ENCODE results near the gene AMBP.

The AMBP gene

GRCh38 chr9:114093761-114094505, 15.8 kb upstream of the AMBP start:
- H2AFZ ChIP-seq (ENCODE audit: low read depth, low read length) = no peak overlapping the region
- H3K4me1 ChIP-seq (ENCODE audit: insufficient read depth, low read length) = no peaks in the 10 kb centered on the region
- no peaks in the 10 kb centered on the region; the same call in 1 of the 2 replicates for H4K20me1 ChIP-seq (ENCODE audit: insufficient read depth, low read length)
- DNase-seq (no peak), ATAC-seq (ENCODE audit: insufficient read depth, low read depth) (no peak)
- H3K4me2 ChIP-seq (ENCODE audit: insufficient read depth, low read length) = no peak overlapping the region
- no peak overlapping the region for H3K9ac ChIP-seq (ENCODE audit: low read depth, low read length)
- TF ChIP-seq EZH2 (IDR thresholded peaks at IDR 0.05; ENCODE audit: borderline replicate concordance, low read depth, low read length, severe bottlenecking) (no peak), CTCF (IDR thresholded peaks at IDR 0.05; ENCODE audit: borderline replicate concordance, extremely low read depth, low read length, poor library complexity, severe bottlenecking) (no peak)
- H3K27me3 ChIP-seq (ENCODE audit: insufficient read depth, low read length, poor library complexity) = no peaks in the 10 kb centered on the region
- no peak overlapping the region for H3K4me3 ChIP-seq (ENCODE audit: low read depth in 1 of 2, low read length in 2 of 2)
- H3K36me3 ChIP-seq (ENCODE audit: insufficient read depth, low read length) = no peaks in the 10 kb centered on the region
- no peaks in the 10 kb centered on the region for H3K79me2 ChIP-seq (ENCODE audit: insufficient read depth, low read length)
- no peaks in the 10 kb centered on the region for H3K9me3 ChIP-seq (ENCODE audit: insufficient read depth, low read length, severe bottlenecking)
- H3K27ac ChIP-seq (ENCODE audit: low read length) = no peak overlapping the region

GRCh38 chr9:114093031-114093471, 15.0 kb upstream of the AMBP start:
- no peak for TF ChIP-seq EZH2 (IDR thresholded peaks at IDR 0.05; ENCODE audit: borderline replicate concordance, low read depth, low read length, severe bottlenecking)
- Histone ChIP-seq H3K27ac (ENCODE audit: low read length) (no peak overlapping the region), H3K79me2 (ENCODE audit: insufficient read depth, low read length) (no peaks in the 10 kb centered on the region), H3K4me1 (ENCODE audit: insufficient read depth, low read length) (no peaks in the 10 kb centered on the region), H3K4me3 (ENCODE audit: low read depth in 1 of 2, low read length in 2 of 2) (no peak overlapping the region), H4K20me1 (ENCODE audit: insufficient read depth, low read length) (no peaks in the 10 kb centered on the region; the same call in 1 of the 2 replicates), H3K9ac (ENCODE audit: low read depth, low read length) (no peak overlapping the region), H3K27me3 (ENCODE audit: insufficient read depth, low read length, poor library complexity) (no peaks in the 10 kb centered on the region), H3K9me3 (ENCODE audit: insufficient read depth, low read length, severe bottlenecking) (no peaks in the 10 kb centered on the region), H3K4me2 (ENCODE audit: insufficient read depth, low read length) (no peak overlapping the region), H3K36me3 (ENCODE audit: insufficient read depth, low read length) (no peaks in the 10 kb centered on the region), H2AFZ (ENCODE audit: low read depth, low read length) (no peak overlapping the region)
- ATAC-seq (ENCODE audit: insufficient read depth, low read depth) = no peak
- DNase-seq = no peak

GRCh38 chr9:114092336-114092735, 14.2 kb upstream of the AMBP start:
- Histone ChIP-seq H3K4me1 (ENCODE audit: insufficient read depth, low read length) (no peaks in the 10 kb centered on the region), H4K20me1 (ENCODE audit: insufficient read depth, low read length) (no peaks in the 10 kb centered on the region; the same call in 1 of the 2 replicates), H3K27ac (ENCODE audit: low read length) (no peak overlapping the region), H2AFZ (ENCODE audit: low read depth, low read length) (no peak overlapping the region), H3K4me2 (ENCODE audit: insufficient read depth, low read length) (no peak overlapping the region), H3K9me3 (ENCODE audit: insufficient read depth, low read length, severe bottlenecking) (no peaks in the 10 kb centered on the region), H3K4me3 (ENCODE audit: low read depth in 1 of 2, low read length in 2 of 2) (no peak overlapping the region), H3K27me3 (ENCODE audit: insufficient read depth, low read length, poor library complexity) (no peaks in the 10 kb centered on the region), H3K36me3 (ENCODE audit: insufficient read depth, low read length) (no peaks in the 10 kb centered on the region), H3K9ac (ENCODE audit: low read depth, low read length) (no peak overlapping the region), H3K79me2 (ENCODE audit: insufficient read depth, low read length) (no peaks in the 10 kb centered on the region)
- TF ChIP-seq EZH2 (IDR thresholded peaks at IDR 0.05; ENCODE audit: borderline replicate concordance, low read depth, low read length, severe bottlenecking) (no peak), CTCF (IDR thresholded peaks at IDR 0.05; ENCODE audit: borderline replicate concordance, extremely low read depth, low read length, poor library complexity, severe bottlenecking) (no peak)
- DNase-seq = no peak
- no peak for ATAC-seq (ENCODE audit: insufficient read depth, low read depth)

GRCh38 chr9:114091711-114092110, 13.6 kb upstream of the AMBP start:
- Histone ChIP-seq H3K4me1 (ENCODE audit: insufficient read depth, low read length) (no peaks in the 10 kb centered on the region), H3K9ac (ENCODE audit: low read depth, low read length) (no peak overlapping the region), H3K36me3 (ENCODE audit: insufficient read depth, low read length) (no peaks in the 10 kb centered on the region), H3K4me3 (ENCODE audit: low read depth in 1 of 2, low read length in 2 of 2) (no peak overlapping the region), H3K9me3 (ENCODE audit: insufficient read depth, low read length, severe bottlenecking) (no peaks in the 10 kb centered on the region), H3K4me2 (ENCODE audit: insufficient read depth, low read length) (no peak overlapping the region), H3K79me2 (ENCODE audit: insufficient read depth, low read length) (no peaks in the 10 kb centered on the region), H3K27me3 (ENCODE audit: insufficient read depth, low read length, poor library complexity) (no peaks in the 10 kb centered on the region), H4K20me1 (ENCODE audit: insufficient read depth, low read length) (no peaks in the 10 kb centered on the region; the same call in 1 of the 2 replicates), H2AFZ (ENCODE audit: low read depth, low read length) (no peak overlapping the region), H3K27ac (ENCODE audit: low read length) (no peak overlapping the region)
- DNase-seq = no peak
- TF ChIP-seq CTCF (IDR thresholded peaks at IDR 0.05; ENCODE audit: borderline replicate concordance, extremely low read depth, low read length, poor library complexity, severe bottlenecking) (no peak), EZH2 (IDR thresholded peaks at IDR 0.05; ENCODE audit: borderline replicate concordance, low read depth, low read length, severe bottlenecking) (no peak)
- ATAC-seq (ENCODE audit: insufficient read depth, low read depth) = no peak

Data from DND-41 (cell line).